HepG2 (cell line): ENCODE results near the gene NAT14. TPM values are rescaled to one million over a fixed set of nuclear protein-coding genes. Genes with fewer than 3 reads are reported as not detected.
A peak's percentile ranks its signal among the peaks of the same experiment; 100 is the strongest.

ENCODE experiments used
- HNF4G ChIP-seq, 2 experiments: sonication (generic) in 1 of 2; formaldehyde crosslinking in 1 of 2; IDR thresholded peaks; 2 replicates each; pipeline versions ENCODE4 v1.4.0 to v1.6.1; 2011 to 2020; ENCODE audit warnings: borderline replicate concordance in 2 of 2, low read depth in 2 of 2, mild to moderate bottlenecking in 2 of 2, low read length in 1 of 2, missing genetic modification reagents in 1 of 2, moderate library complexity in 1 of 2
- HNRNPL ChIP-seq: fragments of 200-400 bp; formaldehyde crosslinking; IDR thresholded peaks from 2 replicates; pipeline ENCODE4 v1.6.1; 2017; ENCODE audit warnings: mild to moderate bottlenecking, low read depth, low read length
- IRF2 ChIP-seq: IDR thresholded peaks from 2 replicates; pipeline ENCODE4 v1.6.1; 2018; ENCODE audit warnings: missing genetic modification reagents, missing compliant biosample characterization
- ISL2 ChIP-seq: sonication (generic); formaldehyde crosslinking; IDR thresholded peaks from 2 replicates; pipeline ENCODE4 v1.5.0; 2020; ENCODE audit warnings: missing genetic modification reagents
- MATR3 ChIP-seq: sonication (generic); formaldehyde crosslinking; IDR thresholded peaks from 2 replicates; pipeline ENCODE4 v1.4.0; 2020; ENCODE audit warnings: missing genetic modification reagents
- MYC ChIP-seq: sonication (generic); formaldehyde crosslinking; IDR thresholded peaks from 2 replicates; pipeline ENCODE4 v1.9.0; 2021; ENCODE audit warnings: missing genetic modification reagents, borderline replicate concordance
- NFE2L1 ChIP-seq: sonication (generic); formaldehyde crosslinking; IDR thresholded peaks from 2 replicates; pipeline ENCODE4 v1.4.0; 2020; ENCODE audit warnings: missing genetic modification reagents, mild to moderate bottlenecking, borderline replicate concordance
- NFYC ChIP-seq: IDR thresholded peaks from 2 replicates; pipeline ENCODE4 v1.6.1; 2016; ENCODE audit warnings: missing genetic modification reagents, missing compliant biosample characterization
- PCBP2 ChIP-seq: fragments of 200-400 bp; formaldehyde crosslinking; optimal IDR thresholded peaks from 2 replicates; pipeline ENCODE3; 2018; ENCODE audit warnings: low read length, low read depth; ENCODE audit not compliant: poor library complexity, severe bottlenecking
- RBM39 ChIP-seq: fragments of 200-400 bp; formaldehyde crosslinking; IDR thresholded peaks from one replicate; pipeline ENCODE4 v1.6.1; 2018; ENCODE audit warnings: antibody characterized with exemption, mild to moderate bottlenecking, low read depth, low read length; ENCODE audit not compliant: poor library complexity, severe bottlenecking
- SAFB2 ChIP-seq: sonication (generic); formaldehyde crosslinking; IDR thresholded peaks from 2 replicates; pipeline ENCODE4 v1.5.1; 2020; ENCODE audit warnings: missing genetic modification reagents, low read depth, mild to moderate bottlenecking, borderline replicate concordance
- SKI ChIP-seq: fragments of 450-650 bp; IDR thresholded peaks from one replicate; pipeline ENCODE4 v1.6.1; 2018; ENCODE audit warnings: mild to moderate bottlenecking; ENCODE audit not compliant: partially characterized antibody
- ZBTB42 ChIP-seq: sonication (generic); formaldehyde crosslinking; IDR thresholded peaks from 2 replicates; pipeline ENCODE4 v1.5.0; 2020; ENCODE audit warnings: mild to moderate bottlenecking, missing genetic modification reagents
- ZIK1 ChIP-seq: sonication (generic); formaldehyde crosslinking; IDR thresholded peaks from 2 replicates; pipeline ENCODE4 v1.5.0; 2020; ENCODE audit warnings: mild to moderate bottlenecking, low read depth, missing genetic modification reagents, borderline replicate concordance
- ZNF317 ChIP-seq: sonication (generic); formaldehyde crosslinking; IDR thresholded peaks from 2 replicates; pipeline ENCODE4 v1.5.0; 2020; ENCODE audit warnings: mild to moderate bottlenecking, missing genetic modification reagents
- ZNF501 ChIP-seq: sonication (generic); formaldehyde crosslinking; IDR thresholded peaks from 2 replicates; pipeline ENCODE4 v1.5.1; 2020; ENCODE audit warnings: mild to moderate bottlenecking, moderate library complexity, missing genetic modification reagents
- ZNF672 ChIP-seq: sonication (generic); formaldehyde crosslinking; IDR thresholded peaks from 2 replicates; pipeline ENCODE4 v1.8.1; 2022; ENCODE audit warnings: missing genetic modification reagents
- ZNF678 ChIP-seq: sonication (generic); formaldehyde crosslinking; IDR thresholded peaks from 2 replicates; pipeline ENCODE4 v1.4.0; 2020; ENCODE audit warnings: mild to moderate bottlenecking, missing genetic modification reagents
- ZNF792 ChIP-seq: IDR thresholded peaks from 2 replicates; pipeline ENCODE4 v1.6.1; 2016
- ZSCAN20 ChIP-seq: sonication (generic); formaldehyde crosslinking; IDR thresholded peaks from 2 replicates; pipeline ENCODE4 v1.4.0; 2020; ENCODE audit warnings: missing genetic modification reagents, mild to moderate bottlenecking, borderline replicate concordance
- polyA plus RNA-seq, 8 experiments: library from polyadenylated mRNA; depleted of rRNA in 3 of 8; stranded (reverse) in 7 of 8; unstranded in 1 of 8; fragments of >200 nt; fragmentation: Illumina TruSeq in 4 of 8; extraction: Trizol in 4 of 8; gene quantifications; 2 replicates each; pipeline versions ENCODE4 v1.2.1 to v1.2.3, GENCODE V29; 2011 to 2016; ENCODE audit warnings: low read depth in 4 of 8, missing spikeins in 1 of 8, mixed read lengths in 1 of 8; ENCODE audit not compliant: insufficient read depth in 1 of 8
- total RNA-seq, 5 experiments: library from RNA; depleted of rRNA; stranded (reverse); fragments of >200 nt; fragmentation: Illumina TruSeq; extraction: Trizol; gene quantifications; 2 replicates each; pipeline ENCODE4 v1.2.3, GENCODE V29; 2016; ENCODE audit warnings: low read depth in 1 of 5
- TF ChIP-seq, protein P1 (sequence below): sonication (generic); formaldehyde crosslinking; IDR thresholded peaks from 2 replicates; pipeline ENCODE4 v1.4.0; 2020; ENCODE audit warnings: missing genetic modification reagents, mild to moderate bottlenecking, borderline replicate concordance
- TF ChIP-seq, protein P2 (sequence below), 2 experiments: sonication (generic) in 1 of 2; formaldehyde crosslinking in 1 of 2; IDR thresholded peaks; 2 replicates each; pipeline versions ENCODE4 v1.4.0 to v1.6.1; 2018 to 2020; ENCODE audit warnings: missing genetic modification reagents in 2 of 2, borderline replicate concordance in 1 of 2, low read depth in 1 of 2, mild to moderate bottlenecking in 1 of 2, missing biosample characterization in 1 of 2
- TF ChIP-seq, protein P3 (sequence below): sonication (generic); formaldehyde crosslinking; IDR thresholded peaks from 2 replicates; pipeline ENCODE4 v1.5.1; 2020; ENCODE audit warnings: missing genetic modification reagents, mild to moderate bottlenecking, borderline replicate concordance
- TF ChIP-seq, protein P4 (sequence below): sonication (generic); formaldehyde crosslinking; IDR thresholded peaks from 2 replicates; pipeline ENCODE4 v1.5.1; 2020; ENCODE audit warnings: missing genetic modification reagents, mild to moderate bottlenecking, borderline replicate concordance

Gene NAT14
- total and polyA plus RNA-seq, 2 of the 13 experiments (the other 11 are each of a cell fraction or from before 2014, with no cell fraction given), result 20.7 to 22.3 TPM

DNA sequence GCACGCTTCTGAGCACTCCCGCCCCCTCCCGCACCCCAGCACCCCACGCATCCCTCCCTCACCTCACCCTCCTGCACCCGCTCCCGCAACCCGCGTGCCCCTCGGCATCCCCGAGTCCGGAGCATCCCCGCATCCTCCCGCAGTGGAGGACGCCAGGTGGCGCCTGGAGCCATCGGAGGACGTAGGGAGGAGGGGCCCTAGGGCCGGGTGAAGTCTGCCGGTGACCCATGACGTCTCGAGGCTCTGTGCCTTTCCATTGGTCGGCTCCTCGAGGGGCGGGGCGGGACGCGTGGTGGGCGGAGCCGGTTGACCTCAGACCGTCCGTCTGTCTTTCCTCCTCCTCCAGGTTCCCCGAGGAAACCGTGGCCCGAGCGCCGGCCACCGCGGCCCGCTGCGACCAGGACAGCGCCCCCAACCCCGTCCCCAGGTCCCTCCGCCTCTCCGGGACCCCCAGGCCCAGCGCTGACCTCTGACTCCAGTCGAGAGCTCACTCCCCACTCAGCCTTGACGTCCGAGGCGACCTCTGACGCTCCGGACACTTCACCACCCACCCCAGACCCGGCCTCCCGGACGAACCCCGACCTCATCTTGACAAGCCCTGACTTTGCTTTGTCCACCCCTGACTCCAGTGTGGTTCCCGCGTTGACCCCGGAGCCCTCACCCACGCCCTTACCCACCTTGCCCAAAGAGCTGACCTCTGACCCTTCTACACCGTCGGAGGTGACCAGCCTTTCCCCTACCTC lies 32.1 kb downstream of the NAT14 start (continued):
- TF ChIP-seq HNF4G (IDR thresholded peaks at IDR 0.05; ENCODE audit: borderline replicate concordance, low read depth, low read length) (no peak), HNF4G (CRISPR knock-in tag; IDR thresholded peaks at IDR 0.05; ENCODE audit: borderline replicate concordance, low read depth) (no peak), ZBTB42 (no peak), MYC (CRISPR knock-in tag) (no peak), SKI (no peak), NFYC (CRISPR knock-in tag) (peak; percentile 93), ZSCAN20 (CRISPR knock-in tag) (no peak), ISL2 (CRISPR knock-in tag) (peak; percentile 64; the same call in 1 of the 2 replicates), ZNF317 (peak; percentile 70), NFE2L1 (CRISPR knock-in tag) (no peak), ZIK1 (CRISPR knock-in tag) (no peak; the same call in 1 of the 2 replicates), HNRNPL (peak; percentile 95), RBM39 (no peak), MATR3 (CRISPR knock-in tag) (no peak), PCBP2 (no peak), ZNF792 (CRISPR knock-in tag) (no peak), ZNF672 (CRISPR knock-in tag) (no peak), IRF2 (CRISPR knock-in tag) (peak; percentile 83), ZNF501 (peak; percentile 28; the same call in 1 of the 2 replicates), ZNF678 (CRISPR knock-in tag) (no peak), SAFB2 (CRISPR knock-in tag) (peak; percentile 52; the same call in 1 of the 2 replicates)
- TF ChIP-seq, protein P1, sequence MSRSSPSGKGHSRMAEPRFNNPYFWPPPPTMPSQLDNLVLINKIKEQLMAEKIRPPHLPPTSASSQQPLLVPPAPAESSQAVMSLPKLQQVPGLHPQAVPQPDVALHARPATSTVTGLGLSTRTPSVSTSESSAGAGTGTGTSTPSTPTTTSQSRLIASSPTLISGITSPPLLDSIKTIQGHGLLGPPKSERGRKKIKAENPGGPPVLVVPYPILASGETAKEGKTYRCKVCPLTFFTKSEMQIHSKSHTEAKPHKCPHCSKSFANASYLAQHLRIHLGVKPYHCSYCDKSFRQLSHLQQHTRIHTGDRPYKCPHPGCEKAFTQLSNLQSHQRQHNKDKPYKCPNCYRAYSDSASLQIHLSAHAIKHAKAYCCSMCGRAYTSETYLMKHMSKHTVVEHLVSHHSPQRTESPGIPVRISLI (CRISPR knock-in tag), result no peak
- TF ChIP-seq, protein P2, sequence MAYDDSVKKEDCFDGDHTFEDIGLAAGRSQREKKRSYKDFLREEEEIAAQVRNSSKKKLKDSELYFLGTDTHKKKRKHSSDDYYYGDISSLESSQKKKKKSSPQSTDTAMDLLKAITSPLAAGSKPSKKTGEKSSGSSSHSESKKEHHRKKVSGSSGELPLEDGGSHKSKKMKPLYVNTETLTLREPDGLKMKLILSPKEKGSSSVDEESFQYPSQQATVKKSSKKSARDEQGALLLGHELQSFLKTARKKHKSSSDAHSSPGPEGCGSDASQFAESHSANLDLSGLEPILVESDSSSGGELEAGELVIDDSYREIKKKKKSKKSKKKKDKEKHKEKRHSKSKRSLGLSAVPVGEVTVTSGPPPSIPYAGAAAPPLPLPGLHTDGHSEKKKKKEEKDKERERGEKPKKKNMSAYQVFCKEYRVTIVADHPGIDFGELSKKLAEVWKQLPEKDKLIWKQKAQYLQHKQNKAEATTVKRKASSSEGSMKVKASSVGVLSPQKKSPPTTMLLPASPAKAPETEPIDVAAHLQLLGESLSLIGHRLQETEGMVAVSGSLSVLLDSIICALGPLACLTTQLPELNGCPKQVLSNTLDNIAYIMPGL (CRISPR knock-in tag; IDR thresholded peaks at IDR 0.05; ENCODE audit: borderline replicate concordance in 1 of 2, low read depth in 1 of 2), result peak; percentile 78 to 85
- TF ChIP-seq, protein P3, sequence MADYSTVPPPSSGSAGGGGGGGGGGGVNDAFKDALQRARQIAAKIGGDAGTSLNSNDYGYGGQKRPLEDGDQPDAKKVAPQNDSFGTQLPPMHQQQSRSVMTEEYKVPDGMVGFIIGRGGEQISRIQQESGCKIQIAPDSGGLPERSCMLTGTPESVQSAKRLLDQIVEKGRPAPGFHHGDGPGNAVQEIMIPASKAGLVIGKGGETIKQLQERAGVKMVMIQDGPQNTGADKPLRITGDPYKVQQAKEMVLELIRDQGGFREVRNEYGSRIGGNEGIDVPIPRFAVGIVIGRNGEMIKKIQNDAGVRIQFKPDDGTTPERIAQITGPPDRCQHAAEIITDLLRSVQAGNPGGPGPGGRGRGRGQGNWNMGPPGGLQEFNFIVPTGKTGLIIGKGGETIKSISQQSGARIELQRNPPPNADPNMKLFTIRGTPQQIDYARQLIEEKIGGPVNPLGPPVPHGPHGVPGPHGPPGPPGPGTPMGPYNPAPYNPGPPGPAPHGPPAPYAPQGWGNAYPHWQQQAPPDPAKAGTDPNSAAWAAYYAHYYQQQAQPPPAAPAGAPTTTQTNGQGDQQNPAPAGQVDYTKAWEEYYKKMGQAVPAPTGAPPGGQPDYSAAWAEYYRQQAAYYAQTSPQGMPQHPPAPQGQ (CRISPR knock-in tag), result no peak
- TF ChIP-seq, protein P4, sequence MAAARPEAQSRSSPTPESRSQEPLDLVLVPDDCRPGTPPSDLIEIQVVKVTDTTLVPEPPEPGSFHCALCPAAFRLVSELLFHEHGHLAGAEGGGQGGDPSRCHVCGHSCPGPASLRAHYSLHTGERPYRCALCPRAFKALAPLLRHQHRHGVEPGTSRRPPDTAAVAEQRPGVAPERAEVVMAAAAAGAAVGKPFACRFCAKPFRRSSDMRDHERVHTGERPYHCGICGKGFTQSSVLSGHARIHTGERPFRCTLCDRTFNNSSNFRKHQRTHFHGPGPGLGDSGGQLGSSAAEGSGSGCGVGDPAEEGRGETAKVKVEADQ, result no peak
